Activated naive CD4-positive, alpha-beta T cell treated with anti-CD3 and anti-CD28 coated beads, Interleukin-2, amount 50 U/mL, for 24 hours (primary cell): Measurements from ENCODE around the gene HMCN1.

Source experiments
- H3K27ac Mint-ChIP-seq: one replicate; pipeline ENCODE4 v1.8.0; 2021; ENCODE audit warnings: mild to moderate bottlenecking, mixed read lengths
- H3K27me3 Mint-ChIP-seq: one replicate; pipeline ENCODE4 v1.8.0; 2021; ENCODE audit warnings: mixed read lengths
- H3K36me3 Mint-ChIP-seq: one replicate; pipeline ENCODE4 v1.8.0; 2021; ENCODE audit warnings: mixed read lengths
- H3K4me1 Mint-ChIP-seq: one replicate; pipeline ENCODE4 v1.8.0; 2021; ENCODE audit warnings: mixed read lengths
- H3K4me3 Mint-ChIP-seq: one replicate; pipeline ENCODE4 v1.8.0; 2021; ENCODE audit warnings: mild to moderate bottlenecking, mixed read lengths
- H3K9me3 Mint-ChIP-seq: one replicate; pipeline ENCODE4 v1.8.0; 2021; ENCODE audit warnings: mixed read lengths

Gene HMCN1

DNA sequence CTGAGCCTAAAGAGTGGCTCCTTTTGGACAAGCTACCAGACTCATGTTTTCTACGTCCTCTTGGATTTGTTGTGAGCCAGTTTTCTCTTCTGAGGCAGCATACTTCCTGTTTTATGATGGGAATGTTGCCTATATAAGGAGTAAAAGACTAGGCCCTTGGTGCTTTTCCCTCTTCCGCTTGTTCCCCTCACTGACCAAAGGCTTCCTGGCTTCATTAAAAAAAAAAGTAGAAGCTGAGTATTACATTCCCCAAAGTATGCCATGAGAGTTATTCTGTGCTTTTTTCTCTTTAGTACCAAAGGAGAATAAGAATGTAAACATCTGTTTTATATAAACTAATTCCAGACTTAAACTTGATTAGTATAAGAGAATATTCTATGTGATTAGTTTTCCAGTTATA lies 6.5 kb upstream of the HMCN1 start:
- Mint-ChIP-seq H3K9me3 (peaks cover 23% of the 10 kb centered on the region), H3K4me1 (no peaks in the 10 kb centered on the region), H3K27me3 (peaks cover 40% of the 10 kb centered on the region), H3K27ac (no peak overlapping the region), H3K36me3 (peaks cover 8% of the 10 kb centered on the region), H3K4me3 (no peak overlapping the region)

DNA sequence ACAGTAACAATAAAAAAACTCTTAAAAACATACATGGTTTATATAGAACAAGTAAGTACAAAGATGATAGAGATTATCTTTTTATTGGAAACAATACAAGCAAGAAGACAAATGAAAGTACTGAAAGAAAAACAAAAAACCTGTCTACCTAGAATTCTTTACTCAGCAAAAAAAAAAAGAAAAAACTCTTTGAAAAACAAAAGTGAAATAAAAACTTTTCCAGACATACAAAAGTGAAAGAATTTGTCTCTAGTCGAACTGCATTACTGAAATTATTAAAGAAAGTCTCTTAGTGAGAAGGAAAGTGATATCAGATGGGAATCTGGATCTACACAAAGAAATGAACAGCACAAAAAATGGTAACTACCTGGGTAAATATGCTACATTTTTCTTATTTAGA lies 2.7 kb upstream of the HMCN1 start:
- Mint-ChIP-seq H3K4me1 (peaks cover 17% of the 10 kb centered on the region), H3K4me3 (no peak overlapping the region), H3K27me3 (peaks cover 60% of the 10 kb centered on the region)

DNA sequence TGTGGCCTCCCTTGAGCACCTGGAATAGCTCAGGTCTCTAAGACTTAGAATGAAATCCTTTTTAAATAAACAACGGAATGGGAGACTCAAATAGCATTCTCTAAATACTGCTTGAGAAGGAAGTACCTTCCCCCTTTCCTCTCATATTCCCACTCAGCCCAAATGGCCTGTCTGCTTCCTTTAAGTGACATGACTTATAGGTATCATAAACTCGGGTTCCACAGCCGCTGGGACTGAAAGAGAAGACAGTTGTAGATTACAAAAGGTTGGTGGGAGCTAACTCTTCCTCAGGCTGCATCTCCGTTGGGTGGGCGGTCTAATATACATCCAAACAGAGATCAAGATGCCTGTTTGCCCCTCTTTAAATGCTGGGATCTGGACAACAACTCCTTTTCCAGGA lies 1.2 kb upstream of the HMCN1 start:
- Mint-ChIP-seq H3K36me3 (peaks cover 8% of the 10 kb centered on the region), H3K4me1 (peaks cover 17% of the 10 kb centered on the region), H3K4me3 (no peak overlapping the region), H3K9me3 (peaks cover 23% of the 10 kb centered on the region), H3K27ac (no peak overlapping the region), H3K27me3 (peaks cover 58% of the 10 kb centered on the region)

More for the DNA sequence above, 2.7 kb upstream of the HMCN1 start:
- peaks cover 8% of the 10 kb centered on the region for H3K36me3 Mint-ChIP-seq
- no peak overlapping the region for H3K27ac Mint-ChIP-seq
- H3K9me3 Mint-ChIP-seq, result peaks cover 23% of the 10 kb centered on the region

DNA sequence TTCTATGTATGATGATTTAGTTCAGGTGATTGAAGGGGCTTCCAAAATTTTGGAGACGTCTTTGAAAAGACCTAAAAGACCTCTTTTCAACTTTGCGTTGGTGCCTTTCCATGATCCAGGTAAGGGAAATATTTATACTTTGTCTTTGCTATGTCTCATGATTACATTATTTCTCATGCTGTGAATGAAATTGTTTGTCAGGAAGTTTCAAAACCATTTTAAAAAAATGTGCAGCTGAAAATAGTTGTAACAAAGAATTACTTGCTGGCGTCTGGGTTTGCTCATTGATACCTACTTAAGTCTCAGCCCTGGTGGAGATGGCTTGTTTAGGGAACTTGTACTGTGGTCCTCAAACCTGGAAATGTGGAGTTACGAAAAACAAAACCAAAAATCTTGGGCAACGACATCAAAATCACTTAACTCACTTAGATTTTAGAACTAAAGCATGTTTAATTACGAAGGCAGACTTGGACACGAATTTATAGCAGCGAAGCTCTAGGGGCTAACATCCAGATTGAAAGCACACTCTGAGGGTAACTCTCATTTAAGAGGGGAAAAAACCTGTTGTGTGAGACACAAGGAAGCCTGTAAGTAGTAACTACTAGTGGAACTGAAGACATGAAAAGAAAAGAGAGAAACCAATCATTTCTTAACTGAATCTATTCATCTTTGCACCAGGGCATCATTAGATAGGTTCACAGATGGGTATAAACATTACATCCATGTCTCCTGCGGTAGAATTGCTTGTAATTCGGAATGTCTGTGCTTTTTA lies 924 bp downstream of the HMCN1 start:
- H3K27me3 Mint-ChIP-seq, result peaks cover 61% of the 10 kb centered on the region
- H3K27ac Mint-ChIP-seq, result no peak overlapping the region
- H3K4me1 Mint-ChIP-seq, result peaks cover 17% of the 10 kb centered on the region
- peaks cover 25% of the 10 kb centered on the region for H3K9me3 Mint-ChIP-seq
- H3K36me3 Mint-ChIP-seq, result peaks cover 14% of the 10 kb centered on the region
- peak overlapping the region; percentile 64 for H3K4me3 Mint-ChIP-seq

DNA sequence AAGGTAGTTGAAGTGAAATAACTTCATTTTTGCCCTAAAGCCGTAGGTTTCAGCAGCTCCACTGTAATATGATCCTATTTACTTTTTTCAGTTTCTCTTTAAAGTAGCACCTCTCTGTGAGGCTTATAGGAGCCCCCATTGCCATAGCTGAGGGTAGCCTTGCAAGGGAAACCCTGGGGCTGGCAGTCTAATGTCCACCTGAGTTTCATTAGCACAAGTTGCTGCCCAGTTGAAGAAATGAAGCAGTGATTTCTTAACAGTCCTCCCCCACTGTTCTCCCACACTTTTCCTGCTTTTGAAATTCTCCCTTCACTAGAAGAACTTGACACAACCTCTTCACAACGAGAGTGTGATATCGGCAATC lies 1.5 kb downstream of the HMCN1 start:
- H3K4me1 Mint-ChIP-seq, result peaks cover 17% of the 10 kb centered on the region
- H3K4me3 Mint-ChIP-seq, result no peak overlapping the region
- peaks cover 60% of the 10 kb centered on the region for H3K27me3 Mint-ChIP-seq
- peaks cover 15% of the 10 kb centered on the region for H3K36me3 Mint-ChIP-seq
- H3K27ac Mint-ChIP-seq, result no peak overlapping the region
- peaks cover 22% of the 10 kb centered on the region for H3K9me3 Mint-ChIP-seq

DNA sequence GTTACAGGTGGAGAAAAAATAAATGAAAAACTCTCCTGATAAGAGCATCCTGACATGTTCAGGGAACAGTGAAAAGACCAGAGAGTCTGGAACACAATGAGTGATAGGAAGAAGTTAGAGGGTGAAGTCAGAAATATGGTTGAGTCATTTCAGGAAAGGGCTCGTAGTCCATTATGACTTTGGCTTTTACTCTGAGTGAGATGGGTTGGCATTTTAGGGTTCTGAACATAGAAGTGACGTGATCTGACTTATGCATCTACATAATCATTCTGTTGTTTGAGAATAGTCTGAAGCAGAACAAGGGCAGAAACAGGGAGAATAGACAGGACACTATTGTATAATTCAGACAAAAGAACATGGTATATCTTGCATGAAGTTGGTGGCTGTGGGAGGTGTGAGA lies 5.8 kb downstream of the HMCN1 start:
- H3K27me3 Mint-ChIP-seq, result peaks cover 27% of the 10 kb centered on the region
- peaks cover 4% of the 10 kb centered on the region for H3K4me1 Mint-ChIP-seq
- peaks cover 16% of the 10 kb centered on the region for H3K9me3 Mint-ChIP-seq
- peaks cover 8% of the 10 kb centered on the region for H3K36me3 Mint-ChIP-seq
- no peak overlapping the region for H3K4me3 Mint-ChIP-seq
- H3K27ac Mint-ChIP-seq, result no peak overlapping the region

DNA sequence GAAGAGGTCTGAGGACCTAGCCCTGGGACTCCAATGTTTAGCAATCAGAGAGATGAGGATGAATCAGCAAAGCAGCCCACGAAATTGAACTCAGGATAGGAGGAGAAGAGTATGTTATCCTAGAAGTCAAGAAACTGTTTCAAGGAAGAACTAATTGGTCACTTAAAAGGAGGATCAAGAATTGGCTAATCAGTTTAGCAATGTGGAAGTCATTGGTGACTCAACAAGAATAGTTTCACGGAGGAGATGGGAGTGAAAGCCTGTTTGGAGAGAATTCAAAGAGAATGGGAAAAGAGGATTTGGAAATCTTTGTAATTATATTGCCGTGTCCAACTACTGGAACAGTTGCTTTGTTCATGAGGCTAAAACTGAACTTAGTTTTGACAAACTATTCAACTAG lies 7.4 kb downstream of the HMCN1 start:
- Mint-ChIP-seq H3K4me3 (no peak overlapping the region), H3K36me3 (peaks cover 8% of the 10 kb centered on the region), H3K4me1 (no peaks in the 10 kb centered on the region), H3K27me3 (peaks cover 18% of the 10 kb centered on the region), H3K9me3 (peaks cover 16% of the 10 kb centered on the region), H3K27ac (no peak overlapping the region)

DNA sequence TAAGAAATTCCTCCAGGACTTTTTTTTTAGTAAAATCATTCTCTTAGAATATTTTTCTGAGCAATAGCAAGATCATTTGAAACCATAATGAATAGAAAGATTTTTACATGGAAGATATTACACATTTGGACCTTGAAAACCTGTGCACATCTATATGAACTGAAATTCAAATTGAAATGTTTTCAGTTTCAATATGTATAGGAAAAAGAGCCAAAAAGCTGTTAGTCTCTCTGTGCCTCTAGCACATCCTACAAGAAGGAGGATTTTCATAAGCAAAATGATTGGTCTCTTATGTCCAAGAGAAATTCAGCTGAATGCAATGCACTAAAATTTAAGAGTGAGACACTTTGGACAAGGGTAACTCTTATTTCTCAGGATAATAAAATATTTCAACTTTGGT lies 8.2 kb downstream of the HMCN1 start:
- peaks cover 16% of the 10 kb centered on the region for H3K9me3 Mint-ChIP-seq
- no peak overlapping the region for H3K4me3 Mint-ChIP-seq
- H3K27me3 Mint-ChIP-seq, result peaks cover 18% of the 10 kb centered on the region
- H3K4me1 Mint-ChIP-seq, result no peaks in the 10 kb centered on the region
- H3K36me3 Mint-ChIP-seq, result peaks cover 8% of the 10 kb centered on the region
- H3K27ac Mint-ChIP-seq, result no peak overlapping the region

DNA sequence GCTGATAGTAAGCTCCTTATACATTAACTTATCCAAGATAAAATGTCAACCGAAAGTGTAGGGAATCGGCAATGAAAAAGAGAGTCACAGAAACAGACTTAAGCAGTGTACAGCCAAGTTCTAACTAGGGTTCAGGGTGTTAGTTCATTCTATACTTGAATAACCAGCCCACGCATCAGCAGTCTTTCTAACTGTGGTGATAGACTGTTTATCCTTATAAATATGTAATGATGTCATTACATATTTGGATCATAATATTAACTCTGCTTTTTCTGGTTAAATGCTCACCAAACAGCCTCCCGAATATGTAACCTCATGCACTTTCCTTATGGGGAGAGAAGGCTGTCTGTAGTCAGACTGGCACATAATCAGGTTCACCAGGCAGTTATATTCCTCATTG lies 11.0 kb downstream of the HMCN1 start:
- Mint-ChIP-seq H3K4me1 (no peaks in the 10 kb centered on the region), H3K27ac (no peak overlapping the region), H3K9me3 (peaks cover 10% of the 10 kb centered on the region), H3K4me3 (no peak overlapping the region), H3K27me3 (peaks cover 6% of the 10 kb centered on the region), H3K36me3 (peaks cover 2% of the 10 kb centered on the region)

DNA sequence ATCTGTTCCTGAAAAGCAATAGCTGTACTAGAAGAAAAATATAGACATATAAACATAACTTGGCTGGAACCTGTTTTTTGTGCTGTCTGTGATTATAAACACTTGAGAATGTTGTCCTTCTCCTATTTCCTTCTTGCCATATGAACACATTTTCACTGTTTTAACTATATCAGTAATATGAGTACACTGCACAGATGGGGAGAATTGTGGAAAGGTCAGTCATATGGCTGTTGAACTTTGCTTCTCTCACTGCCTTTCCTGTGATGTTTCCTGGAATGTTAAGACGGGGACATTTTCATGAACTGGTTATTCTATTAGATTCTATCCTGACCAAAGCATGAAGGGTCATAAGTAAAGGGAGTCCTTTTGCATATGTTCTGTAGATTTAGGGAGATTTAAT lies 24.9 kb downstream of the HMCN1 start:
- Mint-ChIP-seq H3K9me3 (no peaks in the 10 kb centered on the region), H3K36me3 (no peaks in the 10 kb centered on the region), H3K4me1 (no peaks in the 10 kb centered on the region), H3K27me3 (peaks cover 19% of the 10 kb centered on the region), H3K4me3 (no peak overlapping the region), H3K27ac (no peak overlapping the region)

DNA sequence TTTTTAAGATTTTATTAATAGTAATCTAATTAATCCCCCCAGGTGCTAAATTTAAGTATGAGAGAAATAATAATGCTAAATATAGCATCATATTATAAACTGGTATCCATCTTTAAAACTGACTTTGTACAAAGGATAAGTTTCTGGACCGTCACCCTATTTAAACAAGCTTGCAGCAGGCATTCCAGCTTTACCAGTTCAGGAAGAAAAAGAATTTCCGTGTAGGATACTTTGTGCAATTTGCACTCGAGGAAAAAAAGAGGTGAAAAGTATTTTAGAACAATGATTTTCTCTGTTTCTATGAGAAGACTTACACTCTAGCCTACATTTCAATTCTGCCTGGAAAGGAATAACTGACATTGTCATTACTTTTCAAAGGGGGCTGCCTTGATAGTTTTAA lies 27.6 kb downstream of the HMCN1 start:
- H3K36me3 Mint-ChIP-seq, result no peaks in the 10 kb centered on the region
- H3K27ac Mint-ChIP-seq, result no peak overlapping the region
- no peak overlapping the region for H3K4me3 Mint-ChIP-seq
- H3K27me3 Mint-ChIP-seq, result peaks cover 19% of the 10 kb centered on the region
- no peaks in the 10 kb centered on the region for H3K9me3 Mint-ChIP-seq
- H3K4me1 Mint-ChIP-seq, result no peaks in the 10 kb centered on the region

DNA sequence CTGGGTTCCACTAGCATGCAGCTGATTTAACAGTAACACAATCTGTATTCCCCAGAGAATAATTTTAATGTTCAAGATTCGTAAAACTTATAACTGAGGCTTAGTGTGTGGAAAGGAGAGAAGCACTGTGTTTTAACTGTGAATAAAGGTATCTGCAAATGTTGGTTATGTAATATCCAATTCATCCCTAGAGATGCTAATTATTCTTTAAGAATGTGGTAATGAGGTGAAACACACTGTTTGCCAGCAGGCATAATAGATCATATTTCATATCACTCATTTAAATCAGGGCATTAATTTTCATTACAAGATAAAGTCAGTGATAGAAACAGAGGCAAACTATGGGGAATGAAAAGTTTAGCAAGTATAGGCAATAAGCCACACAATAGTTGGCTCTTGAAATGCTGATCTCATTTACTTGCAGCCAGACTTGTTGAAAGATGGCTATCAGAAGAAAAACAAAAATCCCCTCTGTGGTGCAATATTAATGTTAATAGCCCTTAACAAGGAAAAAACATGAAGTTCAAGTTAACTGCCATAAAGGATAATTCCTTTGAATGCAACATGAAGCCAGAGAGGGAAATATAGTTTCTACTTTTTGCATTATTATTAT lies 33.4 kb downstream of the HMCN1 start:
- peaks cover 5% of the 10 kb centered on the region for H3K9me3 Mint-ChIP-seq
- H3K4me3 Mint-ChIP-seq, result no peak overlapping the region
- H3K27ac Mint-ChIP-seq, result no peak overlapping the region
- H3K4me1 Mint-ChIP-seq, result no peaks in the 10 kb centered on the region
- no peaks in the 10 kb centered on the region for H3K36me3 Mint-ChIP-seq
- H3K27me3 Mint-ChIP-seq, result peaks cover 8% of the 10 kb centered on the region

DNA sequence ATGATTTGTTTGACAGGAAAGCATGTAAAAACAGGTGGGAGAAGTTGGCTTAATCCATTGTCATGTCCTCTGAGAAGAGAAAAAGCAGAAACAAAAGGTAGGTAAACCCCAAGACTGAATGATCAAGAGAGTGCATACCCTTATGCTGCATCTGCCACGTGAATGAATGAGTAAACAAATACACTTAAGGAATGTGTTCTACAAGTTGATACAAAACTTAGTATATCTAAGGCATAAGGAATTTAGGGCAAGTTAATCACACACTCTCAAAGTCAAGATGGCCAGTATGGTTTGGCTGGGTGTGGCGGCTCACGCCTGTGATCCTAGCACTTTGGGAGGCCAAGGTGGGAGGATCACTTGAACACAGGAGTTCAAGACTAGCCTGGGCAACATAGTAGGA lies 34.2 kb downstream of the HMCN1 start:
- H3K27ac Mint-ChIP-seq, result no peak overlapping the region
- H3K27me3 Mint-ChIP-seq, result peaks cover 4% of the 10 kb centered on the region
- H3K36me3 Mint-ChIP-seq, result no peaks in the 10 kb centered on the region
- no peaks in the 10 kb centered on the region for H3K4me1 Mint-ChIP-seq
- peaks cover 5% of the 10 kb centered on the region for H3K9me3 Mint-ChIP-seq
- no peak overlapping the region for H3K4me3 Mint-ChIP-seq

DNA sequence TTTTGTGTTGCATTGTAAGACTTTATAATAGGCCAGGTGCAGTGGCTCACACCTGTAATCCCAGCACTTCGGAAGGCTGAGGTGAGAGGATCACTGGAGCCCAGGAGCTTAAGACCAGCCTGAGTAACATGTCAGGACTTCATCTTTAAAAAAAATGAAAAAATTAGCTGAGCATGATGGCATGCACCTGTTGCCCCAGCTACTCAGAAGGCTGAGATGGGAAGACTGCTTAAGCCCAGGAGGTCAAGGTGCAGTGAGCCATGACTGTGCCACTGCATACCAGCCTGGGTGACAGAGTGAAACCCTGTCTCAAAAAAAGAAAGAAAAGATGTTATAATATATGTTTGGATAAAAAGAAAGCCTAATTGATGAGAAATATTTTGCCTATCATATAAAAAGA lies 34.9 kb downstream of the HMCN1 start:
- no peaks in the 10 kb centered on the region for H3K36me3 Mint-ChIP-seq
- H3K27ac Mint-ChIP-seq, result no peak overlapping the region
- H3K4me3 Mint-ChIP-seq, result no peak overlapping the region
- peaks cover 5% of the 10 kb centered on the region for H3K9me3 Mint-ChIP-seq
- H3K4me1 Mint-ChIP-seq, result no peaks in the 10 kb centered on the region
- H3K27me3 Mint-ChIP-seq, result peaks cover 4% of the 10 kb centered on the region

DNA sequence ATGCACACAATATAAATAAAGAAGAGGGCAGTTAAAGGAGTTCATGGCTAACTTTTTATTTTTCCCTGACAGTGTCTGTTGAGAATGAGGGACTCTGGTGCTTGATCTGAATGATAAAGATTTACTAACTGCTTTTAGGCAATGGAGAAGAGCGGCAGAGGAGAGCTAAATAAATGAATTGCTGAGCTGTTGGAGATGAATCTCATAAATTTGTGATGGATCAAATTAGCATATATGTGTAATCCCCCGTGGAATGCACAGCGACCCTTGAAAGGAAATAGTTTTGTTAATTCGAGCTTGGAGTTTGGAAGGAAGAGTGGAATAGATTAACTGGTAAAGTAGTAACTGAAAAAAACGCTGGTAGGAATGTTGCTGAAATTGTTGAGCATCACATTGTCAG lies 40.2 kb downstream of the HMCN1 start:
- Mint-ChIP-seq H3K36me3 (no peaks in the 10 kb centered on the region), H3K9me3 (peaks cover 5% of the 10 kb centered on the region), H3K27ac (no peak overlapping the region), H3K27me3 (peaks cover 4% of the 10 kb centered on the region), H3K4me1 (no peaks in the 10 kb centered on the region), H3K4me3 (no peak overlapping the region)

DNA sequence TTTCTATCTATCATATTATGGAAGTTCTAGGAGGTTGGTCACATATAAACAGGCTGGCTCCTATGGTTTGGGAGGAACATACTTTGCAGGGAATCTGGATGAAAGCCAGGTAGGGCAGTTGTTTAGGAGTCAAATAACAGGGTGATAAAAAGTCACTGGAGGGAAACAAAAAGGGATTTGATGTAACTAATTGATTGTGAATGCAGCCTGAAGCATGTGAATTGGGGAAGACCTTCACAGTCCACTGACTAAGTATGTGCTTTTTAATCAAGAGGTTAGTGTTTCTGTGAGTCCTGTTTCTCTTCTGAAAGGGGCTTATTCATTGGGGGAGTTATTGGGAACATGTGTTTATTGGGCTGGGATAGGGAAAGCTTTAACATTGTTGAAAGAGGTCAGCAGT lies 41.3 kb downstream of the HMCN1 start:
- Mint-ChIP-seq H3K27ac (no peak overlapping the region), H3K36me3 (no peaks in the 10 kb centered on the region), H3K9me3 (peaks cover 5% of the 10 kb centered on the region), H3K27me3 (peaks cover 2% of the 10 kb centered on the region), H3K4me1 (no peaks in the 10 kb centered on the region), H3K4me3 (no peak overlapping the region)

DNA sequence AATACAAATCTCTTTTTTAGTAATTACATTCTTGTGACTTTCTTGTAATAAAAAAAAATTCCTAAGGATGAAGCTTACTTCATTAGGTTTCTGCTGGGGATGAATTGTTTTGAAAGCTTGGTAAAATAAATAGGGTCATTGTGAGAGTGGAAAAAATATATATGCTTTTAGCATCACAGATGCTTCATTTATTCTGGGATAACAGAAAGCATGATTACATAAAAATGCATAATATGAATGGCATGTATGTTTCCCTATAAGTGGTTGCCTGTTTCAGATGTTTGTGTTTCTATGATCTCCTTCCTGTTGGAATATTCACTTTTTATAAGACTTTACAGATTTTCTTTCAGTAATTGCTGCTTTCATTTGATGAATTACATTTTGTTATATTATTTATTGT lies 42.3 kb downstream of the HMCN1 start:
- no peak overlapping the region for H3K4me3 Mint-ChIP-seq
- H3K27me3 Mint-ChIP-seq, result peaks cover 2% of the 10 kb centered on the region
- no peak overlapping the region for H3K27ac Mint-ChIP-seq
- peaks cover 5% of the 10 kb centered on the region for H3K9me3 Mint-ChIP-seq
- no peaks in the 10 kb centered on the region for H3K36me3 Mint-ChIP-seq
- no peaks in the 10 kb centered on the region for H3K4me1 Mint-ChIP-seq
